NCI-H1092 (cell line): ENCODE data around the gene DGKI.

Source experiments
- DNase-seq: peaks from one replicate; lab custom pipeline; 2025; lab: John Stamatoyannopoulos, UW

The DGKI gene

DNA sequence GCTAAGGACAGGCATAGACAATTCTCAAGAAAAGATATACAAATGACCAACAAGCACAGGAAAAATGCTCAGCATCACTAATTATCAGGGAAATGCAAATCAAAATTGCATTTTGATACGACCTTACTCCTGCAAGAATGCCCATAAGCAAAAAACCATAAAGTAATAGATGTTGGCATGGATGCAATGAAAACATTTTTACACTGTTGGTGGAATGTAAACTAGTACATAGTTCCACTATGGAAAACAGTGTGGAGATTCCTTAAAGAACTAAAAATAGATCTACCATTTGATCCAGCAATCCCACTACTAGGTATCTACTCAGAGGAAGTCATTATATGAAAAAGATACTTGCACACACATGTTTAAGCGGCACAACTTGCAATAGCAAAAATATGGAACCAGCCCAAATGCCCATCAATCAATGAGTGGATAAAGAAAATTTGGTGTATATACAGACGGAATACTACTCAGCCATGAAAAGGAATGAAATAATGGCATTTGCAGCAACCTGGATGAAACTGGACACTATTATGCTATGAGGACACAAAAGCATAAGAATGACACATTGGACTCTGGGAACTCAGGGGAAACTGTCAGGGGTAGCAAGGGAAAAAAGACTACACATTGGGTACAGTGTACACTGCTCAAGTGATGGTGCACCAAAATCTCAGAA lies 59.3 kb downstream of the DGKI start:
- no peak for DNase-seq

- no peak for DNase-seq
These were observed 68.3 kb downstream of the DGKI start for GRCh38 chr7:137778511-137778910.

GRCh38 chr7:137774793-137775201 lies 72.0 kb downstream of the DGKI start:
- DNase-seq = no peak

DNA sequence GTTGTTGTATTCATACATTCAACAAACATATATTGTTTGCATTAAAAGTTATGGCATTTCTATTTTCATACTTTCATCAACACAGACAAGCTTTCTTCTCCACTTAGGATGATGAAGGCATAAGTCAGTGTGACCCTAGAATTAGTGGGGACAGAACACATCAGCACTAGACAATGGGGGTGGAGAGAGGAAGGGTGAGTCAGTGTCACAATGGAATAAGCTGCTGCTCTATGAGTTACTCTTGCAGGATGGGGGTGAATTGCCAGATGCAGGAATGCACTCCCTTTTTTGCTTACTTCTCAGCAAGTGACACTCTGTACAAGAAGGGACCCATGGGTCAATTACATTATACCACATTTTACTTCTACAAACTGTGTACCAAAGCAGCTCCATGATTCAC lies 74.0 kb downstream of the DGKI start:
- no peak for DNase-seq

- DNase-seq = no peak
These were observed 74.5 kb downstream of the DGKI start for GRCh38 chr7:137772316-137772715.

DNA sequence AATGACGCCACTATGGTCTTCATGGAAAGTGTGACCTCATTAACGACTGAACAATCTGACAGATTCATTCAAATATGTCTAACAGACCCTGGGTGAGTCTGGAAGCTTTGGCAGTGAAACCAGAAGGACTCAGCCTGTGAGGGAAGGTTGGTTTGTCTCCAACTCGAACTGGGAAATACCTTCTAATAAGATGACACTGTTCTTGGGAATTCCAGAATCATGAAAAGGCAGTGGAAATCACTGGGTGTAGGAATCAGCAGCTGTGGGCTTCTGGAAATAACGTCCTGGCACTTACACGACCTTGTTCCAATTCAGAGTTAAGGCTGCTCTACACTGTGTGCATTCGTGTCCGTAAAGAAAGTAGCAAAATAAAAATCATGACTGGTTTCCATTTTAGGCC lies 75.1 kb downstream of the DGKI start:
- no peak for DNase-seq

GRCh38 chr7:137771273-137771672 lies 75.5 kb downstream of the DGKI start:
- no peak for DNase-seq

GRCh38 chr7:137768366-137768765 lies 78.4 kb downstream of the DGKI start:
- no peak for DNase-seq

- DNase-seq = no peak
These were observed 84.4 kb downstream of the DGKI start for GRCh38 chr7:137762334-137762733.

GRCh38 chr7:137760111-137760510 lies 86.7 kb downstream of the DGKI start:
- no peak for DNase-seq

- DNase-seq = no peak
These were observed 89.4 kb downstream of the DGKI start for GRCh38 chr7:137757146-137757925.

- DNase-seq = no peak
These were observed 90.7 kb downstream of the DGKI start for GRCh38 chr7:137755846-137756651.

DNA sequence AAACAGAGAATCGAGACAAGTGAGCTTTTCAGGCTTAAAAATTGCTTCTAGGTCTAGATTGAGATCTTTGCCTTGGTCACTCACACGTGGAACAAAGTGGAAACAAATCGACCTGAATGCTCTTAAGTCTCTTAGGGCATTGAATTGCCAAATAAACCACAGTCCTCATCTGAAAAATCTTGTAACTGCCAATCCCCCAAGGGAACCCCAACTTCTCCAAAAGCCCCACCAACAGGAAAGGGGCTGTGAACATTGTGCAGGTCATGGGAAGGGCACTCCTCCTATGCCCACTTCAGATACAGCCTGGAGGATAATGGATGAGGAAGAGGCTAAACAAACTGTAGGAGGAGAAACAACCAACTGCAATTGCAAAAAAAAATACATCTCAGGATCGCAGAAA lies 91.3 kb downstream of the DGKI start:
- DNase-seq = no peak

DNA sequence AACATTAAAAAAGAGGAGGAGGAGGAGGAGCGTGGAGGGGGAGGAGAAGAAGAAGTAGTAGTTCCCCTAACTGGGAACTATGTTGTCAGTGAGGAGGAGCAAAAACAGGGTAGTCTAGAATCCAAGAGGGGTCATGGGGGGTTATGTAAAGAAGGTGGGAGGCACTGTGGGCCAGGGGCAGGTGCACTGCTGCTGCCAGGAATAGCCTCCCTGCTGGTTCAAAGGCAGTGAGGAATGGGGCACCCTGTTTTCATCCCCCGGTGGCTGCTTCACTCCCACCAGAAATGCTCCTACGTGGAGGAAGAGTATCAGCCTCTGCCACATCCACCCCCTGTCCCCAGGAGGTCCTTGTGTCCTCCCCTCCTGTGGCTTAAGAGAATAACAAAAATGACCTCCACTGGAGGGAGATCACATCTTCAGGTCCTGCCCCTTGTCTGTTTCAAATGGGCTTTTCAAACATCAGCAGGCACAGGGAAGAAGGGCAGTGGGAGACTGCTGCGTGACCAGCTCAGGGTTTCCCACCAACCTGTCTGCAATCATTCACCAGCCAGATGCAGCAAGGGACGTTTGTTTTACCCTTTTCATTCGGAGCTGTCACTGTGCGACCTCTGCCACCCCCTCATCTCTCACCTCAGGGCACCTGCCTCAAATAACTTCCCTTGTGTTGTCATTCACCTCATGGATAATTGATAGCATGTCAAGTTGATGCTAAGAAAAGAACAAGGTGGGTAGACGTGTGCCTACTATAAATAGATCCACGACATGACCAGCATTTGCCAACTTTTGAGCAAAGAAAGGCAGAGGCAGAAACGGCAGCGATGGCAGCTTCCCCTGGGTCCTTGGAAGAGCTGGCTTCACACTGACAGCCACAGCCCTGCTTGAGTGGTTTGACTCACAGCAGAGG lies 92.6 kb downstream of the DGKI start:
- no peak for DNase-seq

- DNase-seq = no peak
These were observed 93.2 kb downstream of the DGKI start for GRCh38 chr7:137753575-137753947.

DNA sequence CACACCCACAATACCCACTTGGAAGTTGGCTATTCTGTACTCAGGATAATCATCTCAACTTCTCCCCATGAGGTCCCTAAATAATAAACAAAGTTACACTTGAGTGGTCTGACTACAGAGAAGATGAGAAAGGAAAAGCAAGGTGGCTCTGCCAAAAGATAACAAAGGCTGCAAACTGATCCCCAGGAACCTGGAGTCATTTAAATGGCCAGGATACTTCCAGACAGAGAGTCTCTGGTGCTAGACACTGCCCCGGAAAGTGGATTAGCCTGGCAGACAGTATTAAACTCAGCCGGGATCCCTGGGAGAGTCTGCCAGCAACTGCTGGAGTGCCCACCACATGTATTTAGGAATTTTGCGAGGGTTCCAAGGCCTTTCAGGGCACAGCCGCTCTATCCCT lies 93.7 kb downstream of the DGKI start:
- DNase-seq = no peak

DNA sequence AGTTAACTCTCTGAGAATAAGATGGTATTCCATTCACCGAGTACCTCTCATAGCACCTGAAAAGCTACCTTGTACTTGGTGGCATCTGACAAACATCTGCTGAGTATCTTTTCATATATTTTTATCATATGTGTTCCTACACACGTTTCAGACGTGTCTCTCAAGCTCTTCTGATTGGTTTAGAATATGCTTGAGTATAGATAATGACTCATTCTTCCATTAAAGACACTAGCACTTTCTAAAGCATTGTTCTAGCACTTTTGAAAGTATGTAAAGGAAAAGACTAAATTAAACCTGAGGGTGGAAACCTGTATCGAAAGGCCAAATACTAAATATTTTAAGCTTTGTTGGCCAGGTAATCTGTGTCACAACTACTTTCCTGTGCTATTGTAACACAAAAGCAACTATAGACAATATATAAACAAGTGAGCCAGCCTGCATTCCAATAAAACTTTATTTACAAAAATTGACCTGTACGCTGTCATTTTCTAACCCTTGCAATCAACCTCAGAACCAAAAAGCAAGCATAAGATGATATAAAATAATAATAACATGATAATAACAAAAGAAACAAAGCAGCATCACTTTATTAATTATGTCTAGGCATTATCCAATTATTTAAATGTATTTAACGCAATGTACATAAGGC lies 95.3 kb downstream of the DGKI start:
- DNase-seq = no peak

GRCh38 chr7:137747359-137748031 lies 99.3 kb downstream of the DGKI start:
- no peak for DNase-seq

DNA sequence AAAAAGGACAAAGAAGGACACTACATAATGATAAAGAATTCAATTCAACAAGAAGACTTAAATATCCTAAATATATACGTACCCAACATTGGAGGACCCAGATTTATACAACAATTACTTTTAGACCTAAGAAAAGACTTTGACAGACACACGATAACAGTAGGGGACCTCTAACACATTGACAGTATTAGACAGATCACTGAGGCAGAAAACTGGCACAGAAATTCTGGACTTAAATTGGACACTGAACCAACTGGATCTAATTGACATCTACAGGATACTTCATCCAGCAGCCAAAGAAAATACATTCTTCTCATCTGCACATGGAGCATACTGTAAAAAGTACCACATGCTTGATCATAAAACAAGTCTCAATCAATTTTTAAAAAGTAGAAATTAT lies 103.8 kb downstream of the DGKI start:
- DNase-seq = no peak

- no peak for DNase-seq
These were observed 104.7 kb downstream of the DGKI start for GRCh38 chr7:137742051-137742450.

GRCh38 chr7:137741443-137741842 lies 105.3 kb downstream of the DGKI start:
- no peak for DNase-seq
